GM19099 (cell line): ENCODE data around the gene ZFPM1.

Experiments
- POLR2A ChIP-seq: IDR thresholded peaks from 3 replicates; pipeline ENCODE4 v1.6.1; 2011; ENCODE audit warnings: low read depth; ENCODE audit not compliant: insufficient read length; ENCODE audit errors: extremely low read depth

The ZFPM1 gene

DNA sequence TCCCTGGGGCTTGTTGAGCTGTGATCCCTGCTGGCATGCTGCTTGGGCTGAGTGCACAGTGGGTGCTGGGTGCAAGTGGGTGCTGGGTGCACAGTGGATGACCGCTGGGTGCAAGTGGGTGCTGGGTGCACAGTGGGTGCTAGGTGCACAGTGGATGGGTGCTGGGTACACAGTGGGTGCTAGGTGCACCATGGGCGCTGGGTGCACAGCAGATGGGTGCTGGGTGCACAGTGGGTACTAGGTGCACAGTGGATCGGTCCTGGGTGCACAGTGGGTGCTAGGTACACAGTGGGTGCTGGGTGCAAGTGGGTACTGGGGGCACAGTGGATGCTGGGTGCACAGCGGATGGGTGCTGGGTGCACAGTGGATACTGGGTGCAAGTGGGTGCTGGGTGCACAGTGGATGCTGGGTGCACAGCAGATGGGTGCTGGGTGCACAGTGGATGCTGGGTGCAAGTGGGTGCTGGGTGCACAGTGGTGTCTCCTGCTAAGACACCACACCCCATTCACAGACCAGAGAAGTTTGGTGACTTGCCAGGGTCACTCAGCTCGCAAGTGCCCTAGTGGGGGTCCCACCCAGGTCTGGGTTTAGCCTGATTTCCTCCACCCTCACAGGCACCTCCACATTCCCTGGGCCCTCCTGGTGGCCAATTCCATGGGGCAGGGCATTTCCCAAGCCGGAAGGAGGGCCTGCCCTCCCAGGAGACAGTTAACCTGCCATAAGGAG is 33.5 kb downstream of the ZFPM1 start:
- no peak for TF ChIP-seq POLR2A

DNA sequence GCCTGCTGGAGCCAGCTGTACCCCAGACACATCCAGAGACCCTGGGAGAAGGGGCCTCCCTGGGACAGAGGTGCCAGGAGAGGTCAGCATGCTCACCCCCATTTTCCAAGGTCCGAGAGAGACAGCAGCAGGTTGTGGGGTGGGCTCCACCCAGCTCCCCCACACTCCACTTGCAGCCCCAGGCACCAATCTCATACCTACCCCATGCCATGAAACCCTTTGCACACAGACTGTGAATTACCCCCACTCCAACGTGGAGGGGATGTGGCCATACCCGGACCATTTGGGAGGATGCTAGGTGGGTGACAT is 34.0 kb downstream of the ZFPM1 start:
- TF ChIP-seq POLR2A: no peak

DNA sequence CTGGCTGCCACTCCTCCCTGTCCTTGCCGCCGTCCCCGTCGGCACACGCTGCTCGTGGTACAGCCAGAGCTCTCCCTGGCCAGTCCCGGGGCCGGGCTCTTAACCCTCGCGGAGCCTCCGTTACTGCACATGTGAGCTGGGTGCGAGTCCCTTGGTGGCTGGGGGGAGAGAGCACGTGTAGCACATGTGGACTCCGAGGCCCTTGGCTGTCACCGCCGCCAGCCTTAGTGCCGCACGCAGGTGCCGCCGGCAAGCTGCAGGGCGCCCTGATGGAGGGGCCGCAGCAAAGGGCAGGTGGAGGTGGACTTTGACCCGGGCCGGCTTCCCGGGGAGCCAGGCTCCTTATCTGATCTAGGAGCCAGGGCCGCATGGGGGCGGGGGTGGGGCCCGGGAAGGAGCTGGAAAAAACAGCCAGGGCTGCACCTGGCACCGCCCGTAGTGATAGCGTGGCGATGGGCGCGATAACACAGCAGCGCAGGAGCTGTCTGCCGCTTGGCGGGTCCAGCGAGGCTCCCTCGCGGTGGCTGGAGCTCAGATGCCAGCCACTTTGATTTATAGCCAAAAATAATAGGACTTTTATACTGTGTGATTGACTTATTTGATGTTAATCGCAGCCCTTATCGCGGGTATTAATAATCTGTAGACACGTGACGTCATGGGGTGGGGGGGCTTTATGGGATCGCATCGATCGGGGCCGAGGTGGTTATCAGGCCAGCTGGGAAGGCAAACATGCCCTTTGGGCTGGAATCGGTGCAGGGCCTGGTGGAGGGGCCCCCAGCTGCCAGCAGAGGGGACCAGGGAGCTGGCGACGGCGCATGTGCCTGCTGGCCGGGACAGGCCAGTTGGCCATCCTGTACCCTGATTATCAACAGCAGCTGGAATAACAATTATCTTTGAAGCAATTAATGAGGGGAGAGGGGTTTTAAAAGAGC is 35.1 kb downstream of the ZFPM1 start:
- TF ChIP-seq POLR2A: no peak

DNA sequence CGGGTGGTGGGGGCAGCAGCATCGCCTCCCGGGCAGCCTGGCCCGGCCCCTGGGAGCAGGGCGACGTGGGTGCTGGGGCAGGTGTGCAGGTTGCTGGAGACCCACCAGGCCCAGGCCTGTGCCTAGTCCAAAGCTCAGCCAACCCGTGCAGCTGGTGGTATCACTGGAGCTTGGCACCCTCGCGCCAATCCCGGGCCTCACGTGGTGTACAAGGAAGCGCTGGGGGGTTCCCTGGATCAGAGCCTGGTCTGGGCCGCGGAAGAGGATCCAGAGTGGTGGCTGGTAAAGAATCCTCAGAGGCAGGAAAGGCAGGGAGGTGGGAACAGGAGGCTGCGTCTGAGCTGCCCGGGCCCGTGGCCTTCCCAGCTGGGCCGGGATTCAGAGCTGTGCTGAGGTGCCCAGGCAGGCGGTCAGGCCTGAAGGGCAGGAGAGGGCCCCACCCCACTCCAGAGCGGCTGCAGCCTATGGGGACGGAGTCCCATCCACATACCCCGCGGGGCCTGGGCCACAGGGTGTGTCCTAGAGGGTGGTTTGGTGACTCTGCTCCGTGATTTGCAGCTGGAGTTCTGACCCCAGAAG is 36.2 kb downstream of the ZFPM1 start:
- TF ChIP-seq POLR2A: no peak

DNA sequence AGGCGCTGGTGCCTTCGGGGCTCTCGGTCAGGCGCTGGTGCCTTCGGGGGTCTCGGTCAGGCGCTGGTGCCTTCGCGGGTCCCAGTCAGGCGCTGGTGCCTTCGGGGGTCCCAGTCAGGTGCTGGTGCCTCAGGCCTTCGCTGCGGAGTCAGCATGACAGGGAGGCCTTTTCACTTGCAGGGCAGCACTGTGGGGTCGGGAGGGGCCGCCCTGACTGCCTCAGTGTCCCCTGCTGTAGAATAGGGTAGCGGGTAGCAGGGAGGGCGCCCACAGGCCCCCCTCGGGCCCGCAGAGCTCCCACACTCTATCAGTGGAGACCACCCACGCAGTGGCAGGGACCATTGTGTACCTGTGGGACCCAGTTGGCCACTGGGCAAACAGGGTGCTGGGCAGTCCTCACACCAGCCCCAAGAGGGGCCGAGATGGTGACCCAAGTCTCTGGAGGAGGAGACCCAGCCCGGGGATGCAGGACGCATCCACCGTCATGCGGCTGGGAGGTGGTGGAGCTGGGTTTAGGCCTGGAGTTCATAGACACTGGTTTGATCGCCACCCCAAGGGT is 38.0 kb downstream of the ZFPM1 start:
- no peak for TF ChIP-seq POLR2A

DNA sequence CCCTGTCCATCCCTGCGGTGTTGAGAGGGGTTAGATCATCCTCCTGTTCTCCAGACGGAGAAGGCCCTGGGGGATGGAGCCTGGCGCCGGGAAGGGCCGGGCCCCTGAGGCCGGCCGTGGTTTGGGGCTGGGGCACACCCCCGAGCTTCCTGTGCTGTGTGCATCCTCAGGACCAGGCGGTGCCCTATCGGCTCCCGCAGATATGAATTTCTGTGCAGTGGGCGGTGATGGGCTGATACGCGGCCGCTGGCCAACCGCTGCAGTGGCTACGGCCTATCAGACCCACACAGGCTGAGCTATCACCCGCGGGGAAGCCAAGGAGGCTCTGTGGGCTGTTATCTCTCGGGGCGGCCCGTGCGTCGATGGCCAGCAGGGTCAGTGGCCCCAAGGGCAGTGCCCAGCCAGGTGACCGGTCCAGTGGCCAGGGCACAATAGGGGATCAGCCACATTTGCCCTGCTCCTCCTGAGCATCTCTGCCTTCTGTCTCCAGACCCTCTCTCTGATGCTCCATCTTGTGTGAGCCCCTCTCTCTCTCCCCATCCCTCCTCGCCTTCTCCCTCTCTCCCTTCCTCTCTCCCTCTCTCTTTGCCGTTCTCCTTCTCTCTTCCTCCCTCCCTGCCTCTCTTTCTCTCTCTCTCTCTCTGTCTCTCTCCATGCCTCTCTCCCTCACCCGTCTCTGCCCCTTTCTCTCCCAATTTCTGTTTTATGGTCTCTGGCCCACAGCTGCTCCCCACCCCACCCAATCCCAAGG is 38.7 kb downstream of the ZFPM1 start:
- no peak for TF ChIP-seq POLR2A

DNA sequence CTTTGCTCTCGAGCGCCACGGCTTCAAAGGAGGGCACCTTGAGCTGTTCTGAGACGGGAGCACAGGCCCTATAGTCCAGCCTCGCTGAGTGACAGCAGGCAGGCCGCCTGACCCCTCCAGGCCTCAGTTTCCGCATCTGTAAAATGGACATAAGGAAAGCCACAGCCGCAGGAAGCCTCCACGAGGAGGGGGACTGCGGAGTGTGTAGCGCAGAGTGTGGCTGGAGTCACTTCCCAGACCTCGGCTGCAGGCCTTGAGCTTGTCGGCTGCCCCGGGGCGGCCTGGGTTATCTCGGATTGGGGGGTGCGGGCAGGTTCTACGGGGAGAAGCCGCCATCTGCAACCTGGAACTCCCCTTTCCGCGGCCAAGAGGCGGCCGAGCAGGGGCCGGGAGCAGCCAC is 40.8 kb downstream of the ZFPM1 start:
- TF ChIP-seq POLR2A: no peak

DNA sequence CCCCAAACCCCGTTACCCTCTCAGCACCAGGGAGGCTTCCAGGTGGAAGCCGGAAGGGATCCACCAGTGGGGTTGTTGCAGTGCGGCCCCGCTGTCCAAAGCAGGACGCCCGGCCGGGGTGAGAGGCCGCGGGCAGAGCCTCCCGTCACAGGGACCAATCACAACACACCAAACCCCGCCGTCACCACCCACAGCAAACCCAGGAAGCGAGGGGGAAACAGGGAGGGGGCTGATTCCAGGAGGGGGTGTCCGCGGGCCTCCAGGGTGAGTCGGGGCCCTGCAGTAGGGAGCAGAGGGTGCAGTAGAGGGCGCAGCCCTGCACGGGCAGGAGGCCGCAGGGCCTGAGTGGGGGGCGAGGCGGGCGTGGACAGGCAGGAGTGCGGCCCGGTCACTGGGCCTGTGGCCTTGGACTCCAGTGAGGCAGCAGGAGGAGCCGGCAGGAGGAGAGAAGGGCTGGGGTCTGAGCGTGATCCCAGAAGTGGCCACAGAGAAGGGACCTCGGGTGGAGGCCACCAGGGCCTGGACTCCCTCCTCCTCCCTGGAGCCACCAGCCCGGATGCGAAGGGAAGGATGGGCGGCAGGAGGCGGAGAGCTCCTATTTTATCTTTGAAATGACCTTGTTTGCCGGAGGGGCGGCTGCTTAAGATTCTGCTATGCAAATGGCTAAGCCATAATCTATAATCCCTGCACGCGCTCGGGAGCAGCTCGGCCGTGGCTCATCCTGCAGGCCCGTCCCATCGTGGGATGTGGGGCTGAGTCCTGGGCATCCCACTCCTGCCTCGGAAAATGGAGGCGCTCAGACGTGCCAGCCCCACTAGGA is 41.5 kb downstream of the ZFPM1 start:
- TF ChIP-seq POLR2A: no peak

DNA sequence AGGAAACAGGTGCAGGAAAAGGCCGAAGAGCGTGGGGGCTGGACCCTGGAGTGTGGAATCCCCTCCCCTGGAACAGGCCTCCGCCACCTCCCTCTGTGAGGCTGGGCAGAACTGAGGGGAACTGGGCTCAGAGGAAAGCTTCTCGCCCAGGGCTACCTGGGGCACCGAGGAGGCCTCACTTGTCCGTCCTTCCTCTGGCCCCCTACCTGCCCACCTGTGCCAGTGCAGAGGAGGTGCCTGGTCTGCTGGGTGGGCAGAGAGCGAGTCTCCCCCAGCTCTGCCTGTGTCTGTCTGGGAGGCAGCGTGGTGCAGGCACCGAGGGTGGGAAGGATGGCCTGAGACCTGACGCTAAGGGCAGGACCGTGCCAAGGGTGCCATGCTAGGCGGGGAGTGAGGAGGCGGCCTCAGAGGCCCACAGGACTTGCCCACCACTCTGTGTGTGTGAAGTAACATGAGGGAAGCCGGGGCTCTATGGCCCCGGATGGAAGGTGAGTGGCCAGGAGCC is 42.2 kb downstream of the ZFPM1 start:
- TF ChIP-seq POLR2A: no peak

DNA sequence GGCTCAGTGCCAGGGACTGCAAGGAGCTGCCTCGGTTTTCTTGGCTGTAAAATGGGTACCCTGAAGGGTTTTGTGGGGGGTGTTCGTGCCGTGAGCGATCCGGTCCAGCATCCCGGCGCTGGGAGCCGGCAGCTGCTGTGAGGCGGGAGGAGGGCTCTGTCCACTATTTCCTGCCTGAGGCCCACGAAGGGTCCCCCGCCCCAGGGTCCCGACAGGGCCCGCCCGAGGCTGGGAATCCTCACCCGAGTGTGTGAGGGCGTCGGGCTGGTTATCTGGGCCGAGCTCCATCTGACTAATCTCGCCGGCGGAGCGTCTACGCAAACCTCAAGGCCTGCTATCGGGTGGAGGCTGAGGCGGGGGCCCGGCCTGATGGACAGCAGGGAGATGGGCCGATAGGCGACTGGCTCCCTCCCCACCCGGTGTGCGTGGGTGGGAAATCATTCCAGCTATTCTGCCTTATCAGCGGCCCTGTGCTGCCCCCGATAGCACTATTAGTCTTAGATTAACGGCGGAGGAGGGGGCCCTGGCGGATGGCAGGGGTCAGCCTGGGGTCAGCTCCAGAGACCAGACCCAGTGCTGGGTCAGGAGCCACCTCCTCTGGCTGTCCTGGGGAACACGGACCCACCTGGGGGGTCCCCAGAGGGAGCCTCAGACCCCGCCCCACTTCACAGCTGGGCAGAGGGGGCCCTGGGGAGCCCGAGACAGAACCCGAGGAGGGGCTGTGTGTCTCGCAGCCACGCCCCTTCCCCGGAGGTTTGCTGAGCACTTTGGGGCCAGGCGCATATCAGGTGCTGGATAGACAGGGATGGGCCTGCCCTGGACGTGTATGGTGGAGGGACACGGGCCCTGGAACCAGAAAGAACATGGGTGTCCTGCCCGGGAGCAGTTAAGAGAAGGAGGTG is 44.7 kb downstream of the ZFPM1 start:
- TF ChIP-seq POLR2A: no peak

DNA sequence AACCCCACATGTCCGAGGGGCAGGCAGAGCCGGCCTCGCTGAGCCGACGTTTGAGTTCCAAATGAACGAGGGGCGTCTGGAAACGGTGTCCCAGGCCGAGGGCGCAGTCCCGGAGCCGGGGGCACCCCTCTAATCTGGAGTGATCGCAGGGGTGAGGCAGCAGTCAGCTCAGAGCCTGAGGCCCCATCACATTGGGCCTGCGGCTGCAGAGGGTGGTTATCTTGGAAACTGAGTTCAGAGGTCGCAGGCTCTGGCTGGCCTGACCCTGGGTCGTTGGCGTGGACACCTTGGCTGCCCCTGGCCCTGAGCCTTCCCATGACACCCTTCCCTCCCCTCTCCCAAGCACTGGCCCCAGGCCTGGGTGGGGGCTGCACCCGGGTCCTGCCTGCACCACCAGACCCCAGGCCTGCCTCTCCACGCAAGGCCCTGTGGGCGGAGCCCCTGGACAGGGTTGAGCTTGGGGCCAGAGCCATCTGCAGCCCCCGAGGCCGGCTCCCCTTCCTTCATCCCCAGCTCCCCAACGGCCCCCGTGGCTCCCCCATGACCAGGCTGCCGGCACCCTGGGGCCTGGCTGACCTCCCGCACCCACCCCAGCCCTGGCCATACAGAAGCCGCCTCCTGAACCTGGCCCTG is 45.6 kb downstream of the ZFPM1 start:
- TF ChIP-seq POLR2A: no peak

DNA sequence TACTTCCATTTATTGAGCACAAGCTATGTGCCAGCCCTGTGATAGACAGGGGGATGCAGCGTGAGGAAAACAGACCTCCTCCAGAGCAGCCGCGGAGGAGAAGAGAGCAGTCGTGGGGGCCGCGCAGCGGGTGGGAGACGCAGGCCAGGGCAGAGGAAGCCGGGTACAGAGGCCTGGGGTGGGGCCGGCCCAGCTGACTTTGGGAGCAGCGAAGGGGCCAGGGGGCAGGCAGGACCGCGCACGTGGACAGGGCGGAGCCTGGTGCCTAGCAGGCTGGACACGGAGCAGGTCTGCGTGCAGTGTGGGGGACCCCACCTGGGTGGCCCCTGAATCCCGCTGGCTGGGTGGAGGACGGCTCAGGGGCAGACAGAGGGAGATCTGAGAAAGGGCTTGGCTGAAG is 46.2 kb downstream of the ZFPM1 start:
- TF ChIP-seq POLR2A: no peak
